Measurements from ENCODE around the gene SLC19A1.

DNA sequence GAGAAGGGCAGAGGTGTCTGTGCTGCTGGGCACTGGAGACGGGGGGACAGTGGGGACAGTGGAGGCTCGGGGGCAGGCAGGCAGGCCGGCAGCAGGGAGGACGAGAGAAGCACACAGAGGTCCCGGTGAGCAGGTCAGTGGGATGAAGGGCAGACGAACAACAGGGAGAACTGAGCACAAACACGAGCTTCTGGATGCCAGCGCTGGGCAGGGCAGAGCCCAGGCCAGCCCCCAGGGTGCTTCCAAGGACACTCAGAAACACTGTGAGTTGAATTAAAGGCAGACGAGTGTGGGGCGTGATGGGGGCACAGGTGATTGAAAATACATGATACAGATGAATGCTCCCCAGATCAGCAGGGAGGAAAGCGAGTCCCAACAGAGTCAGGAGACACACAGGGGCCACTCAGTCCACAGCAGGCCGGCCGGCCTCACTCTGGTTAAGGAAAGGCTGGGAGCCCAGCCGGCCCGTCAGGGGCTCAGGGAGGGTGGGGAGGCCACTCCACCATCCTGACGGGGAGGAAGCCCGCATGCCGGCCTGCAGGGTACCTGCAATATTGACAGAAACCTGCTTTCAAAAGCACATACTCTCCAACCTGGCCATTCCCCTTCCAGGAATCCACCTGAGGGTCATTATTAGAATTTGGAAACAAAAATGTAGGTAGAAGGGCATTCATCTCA is 14.1 kb downstream of the SLC19A1 start:
- no peak for TF ChIP-seq EP300 (IDR thresholded peaks at IDR 0.05; ENCODE audit: borderline replicate concordance in 1 of 2, low read depth in 1 of 2, low read length in 1 of 2)
- no peak for TF ChIP-seq TEAD4 (IDR thresholded peaks at IDR 0.05; ENCODE audit: borderline replicate concordance, insufficient read depth)
- no peak for TF ChIP-seq POLR2AphosphoS5 (IDR thresholded peaks at IDR 0.05; ENCODE audit: low read depth, low read length)
- TF ChIP-seq CTCF (IDR thresholded peaks at IDR 0.05): no peak
- TF ChIP-seq SMC3 (IDR thresholded peaks at IDR 0.05; ENCODE audit: low read depth, low read length): no peak

All from SK-N-SH (cell line).